Heart left ventricle (tissue), 16 donors: ENCODE data around the gene PYGL. TPM values are rescaled to one million over a fixed set of nuclear protein-coding genes. Genes with fewer than 3 reads are reported as not detected.

Experiments
- ATAC-seq, 4 donors: fragments of 200-7000 bp; cut with Tn5 transposase; one replicate each; pipeline ENCODE4 v1.9.1; 2020 to 2022; ENCODE audit warnings: moderate library complexity in 4 of 4, mild to moderate bottlenecking in 3 of 4, moderate number of reproducible peaks in 1 of 4
- DNase-seq, 5 donors: peaks; one replicate each; pipeline ENCODE4 v3.0.0-alpha.2; 2020
- H3K27ac ChIP-seq, 12 donors: fragments of 200-600 bp; sonication (generic) in 4 of 12; one replicate each; pipeline versions ENCODE4 v1.5.0 to v1.8.0; 2016 to 2022; ENCODE audit warnings: mild to moderate bottlenecking in 2 of 12
- H3K27me3 ChIP-seq, 9 donors: fragments of 200-600 bp; sonication (generic) in 2 of 9; one replicate each; pipeline versions ENCODE4 v1.5.1 to v1.8.0; 2016 to 2022; ENCODE audit warnings: mild to moderate bottlenecking in 3 of 9
- H3K36me3 ChIP-seq, 9 donors: fragments of 200-600 bp; sonication (generic) in 2 of 9; one replicate each; pipeline versions ENCODE4 v1.5.0 to v1.8.0; 2018 to 2022; ENCODE audit warnings: mild to moderate bottlenecking in 2 of 9
- H3K4me1 ChIP-seq, 12 donors: fragments of 200-600 bp; sonication (generic) in 4 of 12; one replicate each; pipeline versions ENCODE4 v1.5.0 to v1.8.0; 2016 to 2022; ENCODE audit warnings: mild to moderate bottlenecking in 3 of 12
- H3K4me3 ChIP-seq, 12 donors: fragments of 200-600 bp; sonication (generic) in 4 of 12; one replicate each; pipeline versions ENCODE4 v1.5.0 to v1.8.0; 2017 to 2022; ENCODE audit warnings: mild to moderate bottlenecking in 9 of 12, moderate library complexity in 4 of 12
- H3K9me3 ChIP-seq, 12 donors: fragments of 200-600 bp; sonication (generic) in 4 of 12; one replicate each; pipeline versions ENCODE4 v1.5.0 to v1.8.0; 2016 to 2022; ENCODE audit warnings: mild to moderate bottlenecking in 1 of 12
- POLR2A ChIP-seq, 2 donors: fragments of 450-650 bp; IDR thresholded peaks; one replicate each; pipeline ENCODE4 v1.6.1; 2017; ENCODE audit warnings: antibody characterized with exemption in 2 of 2, mild to moderate bottlenecking in 2 of 2, moderate library complexity in 2 of 2
- WGBS, 4 donors: extraction: QIAGEN DNeasy Blood & Tissue Kit in 2 of 4; methylation state at CpG; one replicate each; pipeline versions ENCODE4 v1.1.5 to v1.1.7; 2013 to 2018; 5-methylcytosine and 5-hydroxymethylcytosine counted together
- intact Hi-C, 10 donors: fragments of 100-400 bp; cut with DNase I; formaldehyde crosslinking; loops; one replicate each; pipeline versions ENCODE4 v1.11.1 to v1.14.2; 2022
- polyA plus RNA-seq, 2 donors: library from polyadenylated mRNA; stranded (reverse); fragments of 200-250 nt; gene quantifications; one replicate each; pipeline ENCODE4 v1.2.3, GENCODE V29; 2013
- total RNA-seq, 9 donors: library from RNA; depleted of rRNA in 2 of 9; stranded (reverse); fragments of >200 nt in 2 of 9; fragmentation: NEBNext Ultra II Directional in 3 of 9; extraction: Animal tissue kit (Norgen Biotek cat#: 25700) in 3 of 9; gene quantifications; one replicate each; pipeline versions ENCODE4 v1.1.0 to v1.2.4, GENCODE V29; 2016 to 2023
- TF ChIP-seq, protein P1 (sequence below), 12 donors: fragments of 200-600 bp; sonication (generic) in 4 of 12; IDR thresholded peaks; one replicate each; pipeline versions ENCODE4 v1.5.0 to v1.8.0; 2018 to 2022; ENCODE audit warnings: antibody characterized with exemption in 12 of 12, mild to moderate bottlenecking in 5 of 12
- donor health status: ischemic (EF 13 %, LVEDD 7.1; RV severe dilation, severe dysfunction).
- donor health status: healthy with polysubstance abuse.
- donor health status: DM: no; HTN: yes; CAD: no.
- donor health status: DM: no; HTN: no; CAD: no.
- donor health status: ischemic (EF 25% LVEDD 6.9; RV normal size, moderate dysfunction).
- donor health status: ischemic (EF 25% LVEDD 5.7; RV mildly dilated, moderate dysfunction).
- donor health status: healthy.
- donor health status: DM: yes; HTN: yes; CAD: no.
- donor health status: ischemic (EF 35%, LVEDD 5.7; RV mildly dilated, moderate dysfunction).
- donor health status: nonischemic (EF 11% LVEDD 7.7; RV severe dilation, severe dysfunction).
- donor health status: DM: yes; HTN: yes; CAD: no.
- donor health status: PGD.
- donor health status: ischemic (EF 29% LVEDD 5.4; RV normal size, mild dysfunction).
- donor health status: nonischemic (EF 23%, LVEDD 6.1; RV moderate dilation, normal function).

Gene PYGL
- total and polyA plus RNA-seq, 11 donors: 2.3 to 25.5 (median 6.7) TPM

DNA sequence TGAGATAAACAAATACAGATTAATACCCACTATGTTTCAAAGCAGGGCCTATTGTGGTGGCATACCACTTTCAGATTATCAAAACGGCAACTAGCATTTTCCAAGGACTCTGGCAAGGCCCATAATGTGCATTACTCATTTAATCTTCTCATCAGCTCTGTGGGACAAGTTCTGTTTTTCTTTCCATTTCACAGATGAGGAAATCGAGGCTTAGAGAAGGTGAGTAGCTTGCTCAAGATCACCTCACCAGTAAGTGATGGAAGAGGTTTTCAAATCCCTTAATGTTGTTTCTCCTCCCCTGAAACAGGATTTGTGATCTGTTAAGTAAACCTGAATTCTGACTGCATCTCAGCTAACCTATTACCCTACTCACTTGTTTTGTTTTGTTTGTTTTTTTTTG, 3.9 kb upstream of the PYGL start:
- H3K4me3 ChIP-seq: no peak overlapping the region
- no peak for TF ChIP-seq POLR2A (IDR thresholded peaks at IDR 0.05)
- TF ChIP-seq, protein P1, sequence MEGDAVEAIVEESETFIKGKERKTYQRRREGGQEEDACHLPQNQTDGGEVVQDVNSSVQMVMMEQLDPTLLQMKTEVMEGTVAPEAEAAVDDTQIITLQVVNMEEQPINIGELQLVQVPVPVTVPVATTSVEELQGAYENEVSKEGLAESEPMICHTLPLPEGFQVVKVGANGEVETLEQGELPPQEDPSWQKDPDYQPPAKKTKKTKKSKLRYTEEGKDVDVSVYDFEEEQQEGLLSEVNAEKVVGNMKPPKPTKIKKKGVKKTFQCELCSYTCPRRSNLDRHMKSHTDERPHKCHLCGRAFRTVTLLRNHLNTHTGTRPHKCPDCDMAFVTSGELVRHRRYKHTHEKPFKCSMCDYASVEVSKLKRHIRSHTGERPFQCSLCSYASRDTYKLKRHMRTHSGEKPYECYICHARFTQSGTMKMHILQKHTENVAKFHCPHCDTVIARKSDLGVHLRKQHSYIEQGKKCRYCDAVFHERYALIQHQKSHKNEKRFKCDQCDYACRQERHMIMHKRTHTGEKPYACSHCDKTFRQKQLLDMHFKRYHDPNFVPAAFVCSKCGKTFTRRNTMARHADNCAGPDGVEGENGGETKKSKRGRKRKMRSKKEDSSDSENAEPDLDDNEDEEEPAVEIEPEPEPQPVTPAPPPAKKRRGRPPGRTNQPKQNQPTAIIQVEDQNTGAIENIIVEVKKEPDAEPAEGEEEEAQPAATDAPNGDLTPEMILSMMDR (IDR thresholded peaks at IDR 0.05): no peak
- ATAC-seq (no peak), DNase-seq (no peak)
- H3K27me3 ChIP-seq: no peaks in the 10 kb centered on the region
- peaks cover 0 to 13% (median 4%) of the 10 kb centered on the region in 12 donors for H3K4me1 ChIP-seq
- 70 to 94% (median 80%) methylated on average over 2 of the region's 2 CpGs for WGBS, 4 donors
- no peaks in the 10 kb centered on the region for H3K36me3 ChIP-seq
- peaks cover 0 to 5% (median 0%) of the 10 kb centered on the region in 12 donors for H3K9me3 ChIP-seq
- peak overlapping the region in 1 of 12 donors; percentile 6 for H3K27ac ChIP-seq
- intact Hi-C loops: no loop called here

DNA sequence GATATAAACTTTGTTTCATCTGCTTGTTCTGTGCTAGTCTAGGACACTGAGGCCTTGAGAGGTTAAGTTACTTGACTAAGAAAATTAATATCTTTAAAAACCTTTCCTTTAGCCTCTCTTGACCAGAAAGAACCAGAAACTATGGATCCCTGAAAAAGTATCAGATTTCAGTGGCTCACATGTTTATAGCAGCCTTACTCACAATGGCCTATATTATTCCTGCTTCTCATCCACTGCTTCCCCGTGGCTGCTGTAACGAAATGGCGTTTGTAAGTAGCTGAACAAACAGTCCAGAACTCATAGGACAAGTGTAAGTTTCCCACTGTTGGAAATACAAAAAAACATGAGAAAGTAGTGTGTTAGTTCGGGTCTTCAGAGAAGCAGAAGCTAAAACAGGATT, 3.2 kb upstream of the PYGL start:
- H3K9me3 ChIP-seq: peaks cover 0 to 5% (median 0%) of the 10 kb centered on the region in 12 donors
- 64 to 87% (median 80%) methylated on average over 4 of the region's 4 CpGs for WGBS, 4 donors
- no peaks in the 10 kb centered on the region for H3K36me3 ChIP-seq
- no peak overlapping the region for H3K4me3 ChIP-seq
- intact Hi-C loops: no loop called here
- DNase-seq: no peak
- TF ChIP-seq, protein P1 (IDR thresholded peaks at IDR 0.05): no peak
- no peak for TF ChIP-seq POLR2A (IDR thresholded peaks at IDR 0.05)
- H3K4me1 ChIP-seq: peaks cover 0 to 18% (median 6%) of the 10 kb centered on the region in 12 donors
- H3K27ac ChIP-seq: peak overlapping the region in 1 of 12 donors; percentile 6
- ATAC-seq: no peak
- H3K27me3 ChIP-seq: no peaks in the 10 kb centered on the region

DNA sequence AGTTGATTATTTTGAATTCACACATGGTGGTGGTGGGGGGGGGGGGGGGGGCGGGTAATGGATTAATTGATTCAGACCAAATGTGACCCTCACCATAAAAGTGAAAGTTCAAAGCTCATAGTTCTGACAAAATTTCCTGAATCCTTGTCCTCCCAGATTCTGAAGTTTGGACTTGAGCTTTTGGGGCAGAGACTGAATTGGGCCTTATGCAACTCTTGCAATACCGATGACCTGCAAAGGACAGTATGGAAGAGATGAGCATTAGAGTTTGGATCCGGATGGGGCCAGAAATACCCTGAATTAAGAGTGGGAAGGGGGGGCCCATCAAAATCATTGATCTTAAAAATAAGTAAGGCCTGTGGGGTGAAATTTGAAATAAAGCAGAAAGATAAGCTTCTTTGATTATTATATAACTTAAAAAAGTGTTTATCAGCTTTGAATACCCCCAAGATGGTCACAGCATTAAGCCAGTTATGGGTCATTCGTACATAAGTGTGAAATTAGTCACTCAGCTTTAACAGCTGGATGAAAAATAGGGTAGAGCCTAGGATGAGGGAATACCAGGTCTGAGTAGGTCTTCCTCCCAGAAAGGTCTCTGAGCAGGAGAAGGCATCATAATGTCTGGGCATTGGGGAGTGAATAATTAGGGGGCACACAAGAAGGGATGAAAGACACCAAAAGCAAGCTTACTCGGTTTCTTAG, 2.1 kb upstream of the PYGL start:
- Histone ChIP-seq H3K4me1 (peaks cover 0 to 18% (median 6%) of the 10 kb centered on the region in 12 donors), H3K27ac (no peak overlapping the region), H3K36me3 (no peaks in the 10 kb centered on the region), H3K27me3 (no peaks in the 10 kb centered on the region), H3K4me3 (no peak overlapping the region), H3K9me3 (peaks cover 0 to 5% (median 0%) of the 10 kb centered on the region in 12 donors)
- TF ChIP-seq POLR2A (IDR thresholded peaks at IDR 0.05): no peak
- TF ChIP-seq, protein P1 (IDR thresholded peaks at IDR 0.05): no peak
- ATAC-seq (no peak), DNase-seq (no peak)
- intact Hi-C loops: no loop called here
- 94 to 99% (median 95%) methylated on average over 5 of the region's 5 CpGs for WGBS, 4 donors

DNA sequence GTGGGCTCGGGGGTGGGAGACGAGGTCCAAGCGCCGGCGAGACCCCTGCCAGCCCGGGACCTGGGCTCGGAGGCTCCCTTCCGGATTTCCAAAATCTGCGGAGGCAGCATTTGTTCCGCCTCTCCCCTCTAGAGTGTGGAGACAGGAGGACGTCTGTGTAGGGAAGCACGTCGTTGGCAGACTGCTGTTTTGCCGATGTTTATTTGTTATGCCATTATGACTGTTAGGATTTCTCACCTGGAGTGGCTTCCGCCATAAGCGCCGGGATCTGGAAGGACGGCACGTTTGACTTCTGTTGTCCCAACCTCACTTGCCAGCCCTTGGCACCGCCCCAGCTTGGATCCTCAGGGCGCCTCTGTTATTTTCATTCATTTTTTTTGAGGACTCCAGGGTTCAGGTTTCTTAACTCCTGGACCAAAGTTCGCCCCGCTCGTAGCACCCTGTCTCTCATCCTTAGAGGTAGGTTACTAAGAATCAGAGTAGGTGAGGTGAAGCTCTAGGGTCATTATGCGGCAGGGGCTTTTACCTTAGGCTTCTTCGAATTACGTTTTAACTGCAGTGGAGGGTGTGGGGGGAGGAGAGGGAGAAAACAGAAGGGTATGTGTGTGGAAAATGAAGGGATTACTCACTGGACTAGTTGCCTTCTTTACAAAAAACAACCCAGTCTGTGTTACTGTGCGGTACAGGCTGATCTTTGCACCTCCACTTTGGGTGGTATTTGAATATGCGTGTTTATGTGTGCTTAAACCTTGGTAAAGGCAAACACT, 547 bp upstream of the PYGL start:
- Histone ChIP-seq H3K27me3 (no peaks in the 10 kb centered on the region), H3K36me3 (peaks cover 0 to 6% (median 0%) of the 10 kb centered on the region in 9 donors), H3K4me3 (peak overlapping the region; percentile 58 to 89 (median 79)), H3K4me1 (peaks cover 0 to 18% (median 6%) of the 10 kb centered on the region in 12 donors), H3K27ac (peak overlapping the region in 11 of 12 donors; percentile 30 to 92 (median 72)), H3K9me3 (peaks cover 0 to 5% (median 0%) of the 10 kb centered on the region in 12 donors)
- intact Hi-C loops: no loop called here
- 8 to 12% (median 10%) methylated on average over 29 of the region's 29 CpGs for WGBS, 4 donors
- ATAC-seq (peak; percentile 14 to 77 (median 55)), DNase-seq (peak in 3 of 5 donors; percentile 24 to 56 (median 35))
- TF ChIP-seq, protein P1 (IDR thresholded peaks at IDR 0.05): no peak
- peak in 1 of 2 donors; percentile 7 for TF ChIP-seq POLR2A (IDR thresholded peaks at IDR 0.05)
